HEK293T (cell line): ENCODE results near the gene ARL4A.
A peak's percentile ranks its signal among the peaks of the same experiment; 100 is the strongest.

Experiments used
- CTCF ChIA-PET: fragments of 350-600 bp; formaldehyde crosslinking; extraction: SDS; loops from one replicate; lab custom pipeline; 2021; ENCODE audit warnings: antibody characterized with exemption, inconsistent platforms; lab: Yijun Ruan, JAX
- POLR2A ChIA-PET: fragments of 350-600 bp; formaldehyde crosslinking; extraction: SDS; loops from one replicate; lab custom pipeline; 2020; ENCODE audit warnings: antibody characterized with exemption, inconsistent platforms; lab: Yijun Ruan, JAX
- DNase-seq: peaks from one replicate; pipeline ENCODE4 v3.0.0; 2012; ENCODE audit warnings: mixed read lengths; ENCODE audit errors: extremely low spot score
- ARNT ChIP-seq: fragments of 450-650 bp; IDR thresholded peaks from 2 replicates; pipeline ENCODE4 v1.6.1; 2017; ENCODE audit warnings: mild to moderate bottlenecking
- BHLHE40 ChIP-seq: fragments of 450-650 bp; IDR thresholded peaks from 2 replicates; pipeline ENCODE4 v1.6.1; 2016; ENCODE audit warnings: mild to moderate bottlenecking, moderate library complexity, borderline replicate concordance
- CTBP1 ChIP-seq: fragments of 450-650 bp; IDR thresholded peaks from 2 replicates; pipeline ENCODE4 v1.6.1; 2016; ENCODE audit warnings: borderline replicate concordance
- ELF4 ChIP-seq: fragments of 450-650 bp; IDR thresholded peaks from 2 replicates; pipeline ENCODE4 v1.6.1; 2017; ENCODE audit warnings: antibody characterized with exemption
- FOXA1 ChIP-seq: fragments of 450-650 bp; IDR thresholded peaks from 2 replicates; pipeline ENCODE4 v1.6.1; 2016; ENCODE audit warnings: mild to moderate bottlenecking
- FOXK2 ChIP-seq: fragments of 450-650 bp; IDR thresholded peaks from 2 replicates; pipeline ENCODE4 v1.6.1; 2016; ENCODE audit warnings: mild to moderate bottlenecking
- FOXM1 ChIP-seq: fragments of 450-650 bp; IDR thresholded peaks from 2 replicates; pipeline ENCODE4 v1.6.1; 2017; ENCODE audit warnings: mild to moderate bottlenecking, borderline replicate concordance
- HDGF ChIP-seq: fragments of 450-650 bp; IDR thresholded peaks from 2 replicates; pipeline ENCODE4 v1.6.1; 2017; ENCODE audit warnings: antibody characterized with exemption, borderline replicate concordance
- L3MBTL2 ChIP-seq: fragments of 450-650 bp; conservative IDR thresholded peaks from 2 replicates; pipeline ENCODE4 v1.6.1; 2016; ENCODE audit warnings: mild to moderate bottlenecking
- LEF1 ChIP-seq: fragments of 450-650 bp; IDR thresholded peaks from 2 replicates; pipeline ENCODE4 v1.6.1; 2017; ENCODE audit warnings: mild to moderate bottlenecking, borderline replicate concordance
- NFRKB ChIP-seq: fragments of 450-650 bp; IDR thresholded peaks from 2 replicates; pipeline ENCODE4 v1.6.1; 2016; ENCODE audit warnings: mild to moderate bottlenecking, moderate library complexity
- PKNOX1 ChIP-seq: fragments of 450-650 bp; IDR thresholded peaks from 2 replicates; pipeline ENCODE4 v1.6.1; 2016
- SP1 ChIP-seq: fragments of 450-650 bp; IDR thresholded peaks from 2 replicates; pipeline ENCODE4 v1.6.1; 2017
- SUZ12 ChIP-seq: fragments of 450-650 bp; IDR thresholded peaks from 2 replicates; pipeline ENCODE4 v1.6.1; 2016; ENCODE audit warnings: mild to moderate bottlenecking
- TARDBP ChIP-seq: fragments of 450-650 bp; IDR thresholded peaks from 2 replicates; pipeline ENCODE4 v1.6.1; 2016
- ZNF384 ChIP-seq: fragments of 450-650 bp; IDR thresholded peaks from 2 replicates; pipeline ENCODE4 v1.6.1; 2016

The ARL4A gene, protein sequence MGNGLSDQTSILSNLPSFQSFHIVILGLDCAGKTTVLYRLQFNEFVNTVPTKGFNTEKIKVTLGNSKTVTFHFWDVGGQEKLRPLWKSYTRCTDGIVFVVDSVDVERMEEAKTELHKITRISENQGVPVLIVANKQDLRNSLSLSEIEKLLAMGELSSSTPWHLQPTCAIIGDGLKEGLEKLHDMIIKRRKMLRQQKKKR

GRCh38 chr7:12686891-12687717 lies at the start of gene ARL4A:
Gene ARL4A (plus strand): TSS chr7:12687633. CDS start chr7:12688255, 622 bp downstream.
- POLR2A ChIA-PET = interaction anchor here (0.6 to 1.6 kb wide), 12 partner anchors 20 to 575 kb away, joined by 3 to 7 read pairs (median 4); no protein-coding TSS in a partner anchor

DNA sequence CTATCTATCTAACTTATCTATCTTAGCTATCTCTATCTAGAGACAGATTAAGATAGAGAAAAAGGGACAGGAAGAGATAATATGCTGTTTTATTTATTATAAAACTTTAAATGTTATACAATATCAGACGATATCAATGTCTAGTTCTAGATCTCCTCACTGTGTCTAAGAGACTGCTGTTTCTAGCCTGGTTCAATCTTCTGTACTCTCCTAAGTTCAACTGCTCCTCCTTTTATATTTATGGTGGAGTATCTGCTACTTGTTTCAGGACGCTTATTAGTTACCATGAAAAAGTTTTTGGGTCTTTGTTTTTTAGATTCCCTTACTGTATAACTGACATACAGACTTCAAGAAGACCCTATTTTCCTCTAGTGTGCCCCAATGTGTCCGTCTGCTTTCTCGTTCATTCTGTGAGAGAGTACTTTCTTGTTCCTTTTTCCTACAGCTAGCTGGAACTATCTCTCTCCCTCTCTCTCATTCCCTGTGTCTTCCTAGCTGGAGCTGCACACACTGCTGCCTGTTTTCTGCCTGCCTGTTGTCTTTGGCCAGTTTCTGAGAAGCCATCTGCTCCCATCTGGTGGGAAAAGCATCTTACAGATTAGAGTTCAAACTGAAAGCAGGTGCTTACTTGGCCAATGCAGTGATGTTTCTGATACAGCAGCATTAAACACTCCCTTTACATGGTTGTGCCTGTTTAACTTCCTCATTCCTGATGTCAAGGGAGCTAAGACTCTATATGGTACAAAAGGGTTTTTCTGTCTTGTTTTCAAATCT lies 49.4 kb upstream of the ARL4A start:
- ChIA-PET CTCF (interaction anchor here (0.9 to 1.1 kb wide), 4 partner anchors 9 to 624 kb away, joined by 3 to 4 read pairs (median 4); partner anchors contain the start of gene ARL4A), POLR2A (no interaction called here)
- DNase-seq = no peak
- TF ChIP-seq SUZ12 (no peak), FOXM1 (no peak), LEF1 (no peak), TARDBP (no peak), FOXA1 (no peak), PKNOX1 (no peak), BHLHE40 (no peak), NFRKB (no peak), HDGF (no peak), FOXK2 (no peak), ARNT (no peak), ZNF384 (no peak), L3MBTL2 (no peak), SP1 (no peak), ELF4 (no peak), CTBP1 (no peak)

More at GRCh38 chr7:12686891-12687717, at the start of gene ARL4A:
- DNase-seq = peak; percentile 92
- TF ChIP-seq PKNOX1 = peak; percentile 99
- TF ChIP-seq LEF1 = no peak
- peak; percentile 83 for TF ChIP-seq L3MBTL2
- CTCF ChIA-PET = interaction anchor here (0.6 to 2.3 kb wide), 11 partner anchors 9 to 430 kb away, joined by 3 to 8 read pairs (median 3); no protein-coding TSS in a partner anchor

- TF ChIP-seq BHLHE40 (no peak), FOXM1 (no peak), FOXA1 (no peak), PKNOX1 (no peak), TARDBP (no peak), FOXK2 (no peak), L3MBTL2 (no peak), ELF4 (no peak), CTBP1 (no peak), SUZ12 (no peak), SP1 (no peak), ZNF384 (no peak), NFRKB (no peak), ARNT (no peak), HDGF (no peak), LEF1 (no peak)
- CTCF ChIA-PET = interaction anchor here (0.9 to 1.1 kb wide), 3 partner anchors 8 to 623 kb away, joined by 3 to 4 read pairs (median 3); partner anchors contain the start of gene ARL4A
- POLR2A ChIA-PET = no interaction called here
- peak; percentile 14 for DNase-seq
These were observed 48.5 kb upstream of the ARL4A start for GRCh38 chr7:12638851-12639456.

GRCh38 chr7:12640299-12641096 lies 46.9 kb upstream of the ARL4A start:
- TF ChIP-seq L3MBTL2 = no peak
- TF ChIP-seq LEF1 = no peak
- no peak for TF ChIP-seq ARNT
- no peak for TF ChIP-seq NFRKB
- no peak for TF ChIP-seq FOXM1
- no peak for TF ChIP-seq FOXK2
- no peak for TF ChIP-seq BHLHE40
- TF ChIP-seq CTBP1 = no peak
- TF ChIP-seq SP1 = no peak
- TF ChIP-seq ELF4 = no peak
- no peak for TF ChIP-seq FOXA1
- TF ChIP-seq HDGF = no peak
- no peak for TF ChIP-seq SUZ12
- TF ChIP-seq ZNF384 = no peak
- no peak for TF ChIP-seq TARDBP
- TF ChIP-seq PKNOX1 = no peak
- DNase-seq = no peak
- CTCF ChIA-PET = no interaction called here
- POLR2A ChIA-PET = no interaction called here
